GM15510 (cell line): ENCODE measurements around the gene CNTN4.

ENCODE experiments used
- POLR2A ChIP-seq: IDR thresholded peaks from 3 replicates; pipeline ENCODE4 v1.6.1; 2011; ENCODE audit warnings: borderline replicate concordance; ENCODE audit not compliant: insufficient read length; ENCODE audit errors: extremely low read depth

Gene CNTN4

DNA sequence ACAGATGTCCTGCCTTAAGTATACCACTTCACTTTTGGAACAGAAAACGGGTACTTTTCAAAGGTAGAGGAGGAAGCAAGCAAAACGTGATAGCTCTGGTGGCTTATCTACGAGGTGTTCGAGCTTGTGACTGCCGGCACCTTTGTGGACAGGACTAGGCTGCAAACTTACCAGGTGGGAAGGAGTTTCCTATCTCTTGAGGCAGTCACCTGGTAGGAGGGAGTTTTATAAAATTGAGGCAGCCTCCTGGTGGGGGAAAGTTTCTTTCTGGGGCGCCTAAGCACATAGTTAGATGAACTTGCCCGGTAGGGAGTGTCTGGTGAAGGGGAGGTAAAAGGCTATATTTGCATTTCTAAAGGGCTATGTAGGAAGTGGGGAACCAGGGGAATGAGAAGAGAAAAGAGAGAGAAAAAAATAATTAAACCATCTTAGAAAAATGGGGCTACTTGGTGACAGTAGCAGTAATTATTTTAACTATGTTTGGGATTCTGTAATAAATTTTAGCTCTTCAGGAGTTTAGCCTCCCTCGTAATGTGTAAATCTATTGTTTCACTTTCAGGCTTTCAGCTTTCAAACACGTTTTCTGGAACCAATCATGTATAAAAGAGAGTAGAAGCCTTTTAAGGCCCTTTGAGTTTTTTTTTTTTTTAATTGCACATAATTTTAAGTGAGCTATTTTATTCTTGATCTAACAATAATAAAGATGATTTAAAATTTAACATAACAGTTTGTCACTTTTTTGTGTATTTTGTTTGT, 880.5 kb downstream of the CNTN4 start:
- no peak for TF ChIP-seq POLR2A

- no peak for TF ChIP-seq POLR2A
These were observed 885.6 kb downstream of the CNTN4 start for GRCh38 chr3:2984005-2984830.

GRCh38 chr3:2984831-2985220, 886.2 kb downstream of the CNTN4 start:
- no peak for TF ChIP-seq POLR2A

DNA sequence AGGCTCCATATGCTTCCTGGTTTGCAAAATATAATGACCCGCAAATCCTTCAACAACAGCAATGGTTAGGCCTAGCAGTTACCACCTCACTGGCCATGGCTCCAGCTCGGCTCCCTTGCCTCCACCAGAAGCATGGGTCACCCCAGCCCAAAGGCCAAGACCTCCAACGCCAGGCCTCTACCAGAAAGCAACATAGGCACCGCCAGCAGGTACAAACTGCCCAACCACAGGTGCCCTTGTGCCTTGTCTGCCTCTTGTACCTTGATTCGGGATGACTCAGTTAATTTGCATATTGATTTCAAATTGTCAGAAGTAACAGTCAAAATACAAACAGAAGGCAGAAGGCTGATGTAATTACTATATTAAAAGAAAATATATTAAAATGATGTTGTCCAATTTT, 886.8 kb downstream of the CNTN4 start:
- TF ChIP-seq POLR2A, result no peak

GRCh38 chr3:2992534-2992933, 893.9 kb downstream of the CNTN4 start:
- TF ChIP-seq POLR2A, result no peak

- no peak for TF ChIP-seq POLR2A
These were observed 895.1 kb downstream of the CNTN4 start for GRCh38 chr3:2993736-2994135.

- TF ChIP-seq POLR2A, result no peak
These were observed 896.5 kb downstream of the CNTN4 start for GRCh38 chr3:2995195-2995594.

DNA sequence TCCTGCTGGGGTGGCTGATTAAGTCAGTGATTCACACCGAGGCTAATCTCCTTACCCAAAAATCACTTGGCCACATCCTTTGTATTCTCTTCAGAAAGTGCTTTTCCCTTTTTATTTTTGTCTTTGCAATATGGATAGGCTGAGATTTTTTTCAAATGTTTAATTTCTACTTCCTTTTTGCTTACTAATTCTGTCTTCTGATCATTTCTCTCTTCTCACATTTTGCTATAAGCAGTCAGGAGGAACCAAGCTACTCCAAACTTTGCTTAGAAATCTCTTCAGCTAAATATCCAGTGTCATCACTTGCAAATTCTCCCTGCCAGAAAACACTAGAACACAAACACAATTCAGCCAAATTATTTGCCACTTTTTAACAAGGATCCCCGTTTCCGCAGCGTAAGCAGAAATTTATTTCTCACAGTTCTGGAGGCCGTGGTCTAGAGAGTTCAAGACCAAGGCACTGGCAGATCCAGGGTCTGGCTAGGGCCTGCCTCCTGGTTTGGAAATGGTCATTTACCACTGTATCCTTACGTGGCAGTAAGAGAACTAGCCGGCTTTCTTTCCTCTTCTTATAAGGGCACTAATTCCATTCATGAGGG, 906.6 kb downstream of the CNTN4 start:
- no peak for TF ChIP-seq POLR2A

DNA sequence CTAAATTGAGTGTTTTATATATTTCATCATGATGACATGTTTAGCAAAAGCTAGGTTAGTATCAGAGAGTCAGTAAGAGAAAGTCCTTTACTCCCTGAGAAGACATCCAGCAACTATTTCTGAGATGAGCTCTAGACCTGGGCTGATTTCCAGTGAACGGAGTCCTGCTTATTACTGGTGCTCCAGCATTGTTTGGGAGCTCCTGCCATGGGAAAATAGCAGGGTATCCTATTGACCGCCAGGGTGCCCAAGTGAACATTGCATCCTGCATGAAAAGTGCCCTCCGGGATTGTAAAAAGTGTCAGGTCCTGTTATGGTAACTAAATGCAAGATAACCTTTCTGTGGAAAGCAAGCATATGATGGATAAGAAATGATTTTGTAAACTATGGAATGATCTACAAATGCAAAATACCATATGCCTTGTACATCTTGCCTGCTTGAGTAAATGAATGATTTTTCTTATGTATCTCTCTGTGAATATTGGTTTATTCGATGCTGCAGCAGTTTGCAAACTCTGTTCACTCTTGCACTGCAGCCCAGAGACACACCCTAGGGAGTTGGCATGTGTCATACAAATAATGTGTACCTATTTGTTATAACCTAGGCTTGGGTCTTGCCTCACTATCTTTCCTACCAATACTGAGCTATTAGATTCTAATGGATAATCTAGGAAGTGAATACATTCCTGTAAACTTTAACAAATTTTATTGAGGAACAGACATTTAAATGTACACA, 914.8 kb downstream of the CNTN4 start:
- no peak for TF ChIP-seq POLR2A

- TF ChIP-seq POLR2A, result no peak
These were observed 916.8 kb downstream of the CNTN4 start for GRCh38 chr3:3015185-3016089.

DNA sequence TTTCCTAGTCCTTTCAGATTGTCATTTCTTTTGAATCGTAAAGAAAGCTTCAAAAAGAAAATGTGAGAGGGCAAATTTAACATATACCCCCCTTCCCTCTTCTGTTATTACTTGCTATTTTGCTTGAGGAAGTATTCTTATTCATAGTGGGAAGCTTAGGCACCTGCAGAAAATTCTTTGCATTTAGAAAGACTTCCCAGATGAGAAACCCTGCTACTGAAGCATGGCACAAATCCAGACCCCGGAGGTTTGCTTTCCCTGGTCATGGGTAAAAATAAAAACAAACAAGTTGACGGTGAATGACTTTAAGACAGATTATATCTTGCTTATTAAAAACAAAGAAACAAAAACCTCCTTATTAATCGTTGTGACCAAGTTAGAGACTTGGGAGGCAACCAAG, 917.6 kb downstream of the CNTN4 start:
- no peak for TF ChIP-seq POLR2A

DNA sequence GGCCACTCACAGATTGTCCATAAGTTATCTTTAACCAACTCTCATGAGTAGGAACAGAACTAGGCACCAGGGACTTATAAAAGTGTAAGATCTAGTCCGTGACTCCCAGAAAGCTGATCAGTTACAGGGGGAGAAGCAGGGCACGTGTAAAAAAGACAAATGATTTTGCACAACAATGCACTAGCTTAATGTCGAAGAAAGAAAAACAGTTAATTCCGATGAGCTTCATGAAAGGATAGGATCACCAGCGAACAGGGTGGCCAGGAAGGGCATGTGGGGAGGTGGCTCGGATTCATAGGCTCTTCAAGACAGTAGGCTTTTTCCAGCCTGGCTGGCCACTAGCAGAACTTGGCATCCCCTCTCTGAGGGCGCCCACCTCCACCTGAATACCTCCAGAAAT, 921.5 kb downstream of the CNTN4 start:
- no peak for TF ChIP-seq POLR2A

- no peak for TF ChIP-seq POLR2A
These were observed 924.6 kb downstream of the CNTN4 start for GRCh38 chr3:3023111-3023745.
